ENCODE results near the gene C15orf61.

C15orf61 gene

DNA sequence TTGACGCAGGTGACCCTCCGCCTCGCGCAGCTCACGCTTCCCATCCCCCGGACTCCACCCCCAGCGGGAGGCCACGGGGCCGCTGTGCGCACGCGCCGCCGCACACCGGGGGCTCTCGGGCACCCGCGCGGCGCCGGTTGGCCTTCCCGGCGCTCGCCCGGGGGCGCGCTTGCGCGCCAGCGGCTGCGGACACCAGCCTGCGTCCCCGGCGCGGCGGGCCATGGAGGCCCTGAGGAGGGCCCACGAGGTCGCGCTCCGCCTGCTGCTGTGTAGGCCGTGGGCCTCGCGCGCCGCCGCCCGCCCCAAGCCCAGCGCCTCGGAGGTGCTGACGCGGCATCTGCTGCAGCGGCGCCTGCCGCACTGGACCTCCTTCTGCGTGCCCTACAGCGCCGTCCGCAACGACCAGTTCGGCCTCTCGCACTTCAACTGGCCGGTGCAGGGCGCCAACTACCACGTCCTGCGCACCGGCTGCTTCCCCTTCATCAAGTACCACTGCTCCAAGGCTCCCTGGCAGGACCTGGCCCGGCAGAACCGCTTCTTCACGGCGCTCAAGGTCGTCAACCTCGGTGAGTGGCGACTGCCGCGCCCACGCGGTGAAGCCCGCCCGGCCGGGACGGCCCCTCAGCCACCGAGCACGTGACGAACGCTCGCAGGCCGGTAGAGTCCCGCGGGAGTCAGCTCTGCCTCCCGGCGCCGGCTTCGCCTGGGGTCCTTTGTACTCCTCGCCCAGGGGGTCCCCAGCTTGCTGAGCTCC is at the start of gene C15orf61:
Gene C15orf61 (plus strand): TSS at position 103 of the 754 bp plus-strand sequence. CDS start 118 bp downstream, at position 221.
- peak within 1 kb of the TSS; percentile 66 for H3K4me3 ChIP-seq (ENCODE audit: severe bottlenecking)
- peak; percentile 78 for ATAC-seq (ENCODE audit: low read depth)
- peaks cover 17% of the 10 kb centered on the region for H3K4me1 ChIP-seq (ENCODE audit: insufficient read depth, poor library complexity, severe bottlenecking)
- H3K36me3 ChIP-seq (ENCODE audit: low read depth): peaks cover 18% of the 10 kb centered on the region
- no peaks in the 10 kb centered on the region for H3K9me3 ChIP-seq (ENCODE audit: severe bottlenecking)
- peak; percentile 48 for TF ChIP-seq CTCF (IDR thresholded peaks at IDR 0.05; ENCODE audit: poor library complexity, severe bottlenecking)
- peak within 1 kb of the TSS; percentile 84 for H3K27ac ChIP-seq (ENCODE audit: poor library complexity, severe bottlenecking)
- peak; percentile 95 for DNase-seq (ENCODE audit: low spot score)
- no peaks in the 10 kb centered on the region for H3K27me3 ChIP-seq (ENCODE audit: insufficient read depth, poor library complexity, severe bottlenecking)

DNA sequence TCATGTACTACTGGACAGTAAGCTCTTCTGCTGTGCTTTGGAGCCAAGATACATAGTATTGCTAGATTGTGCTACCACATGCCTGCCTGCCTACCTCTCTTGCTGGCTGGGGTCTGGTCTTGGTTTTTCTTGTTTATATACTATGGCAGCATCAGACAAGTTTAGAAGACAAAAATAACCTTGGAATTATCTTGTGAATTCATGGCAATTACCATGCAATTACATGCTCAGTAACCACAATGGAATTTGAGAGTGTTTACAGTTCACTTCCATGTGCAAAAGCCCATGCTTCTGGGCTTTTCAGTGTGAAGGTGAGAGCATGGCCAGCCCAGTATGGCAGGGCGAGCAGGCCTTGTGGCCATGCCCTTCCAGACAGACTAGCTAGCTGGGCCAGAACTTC is 48.0 kb upstream of the C15orf61 start:
- H3K9me3 ChIP-seq (ENCODE audit: severe bottlenecking): no peaks in the 10 kb centered on the region
- no peak overlapping the region for H3K4me3 ChIP-seq (ENCODE audit: severe bottlenecking)
- H3K36me3 ChIP-seq (ENCODE audit: low read depth): no peaks in the 10 kb centered on the region
- no peaks in the 10 kb centered on the region for H3K4me1 ChIP-seq (ENCODE audit: insufficient read depth, poor library complexity, severe bottlenecking)
- no peaks in the 10 kb centered on the region for H3K27me3 ChIP-seq (ENCODE audit: insufficient read depth, poor library complexity, severe bottlenecking)
- DNase-seq (ENCODE audit: low spot score) (no peak), ATAC-seq (ENCODE audit: low read depth) (peak; percentile 53; the same call in 2 of the 3 replicates)
- no peak overlapping the region for H3K27ac ChIP-seq (ENCODE audit: poor library complexity, severe bottlenecking)
- no peak for TF ChIP-seq CTCF (IDR thresholded peaks at IDR 0.05; ENCODE audit: poor library complexity, severe bottlenecking)

- no peaks in the 10 kb centered on the region for H3K4me1 ChIP-seq (ENCODE audit: insufficient read depth, poor library complexity, severe bottlenecking)
- DNase-seq (ENCODE audit: low spot score) (no peak), ATAC-seq (ENCODE audit: low read depth) (no peak)
- H3K9me3 ChIP-seq (ENCODE audit: severe bottlenecking): no peaks in the 10 kb centered on the region
- H3K36me3 ChIP-seq (ENCODE audit: low read depth): no peaks in the 10 kb centered on the region
- no peak for TF ChIP-seq CTCF (IDR thresholded peaks at IDR 0.05; ENCODE audit: poor library complexity, severe bottlenecking)
- H3K27me3 ChIP-seq (ENCODE audit: insufficient read depth, poor library complexity, severe bottlenecking): no peaks in the 10 kb centered on the region
- no peak overlapping the region for H3K4me3 ChIP-seq (ENCODE audit: severe bottlenecking)
- no peak overlapping the region for H3K27ac ChIP-seq (ENCODE audit: poor library complexity, severe bottlenecking)
Measured at GRCh38 chr15:67474405-67475110, 46.4 kb upstream of the C15orf61 start.

DNA sequence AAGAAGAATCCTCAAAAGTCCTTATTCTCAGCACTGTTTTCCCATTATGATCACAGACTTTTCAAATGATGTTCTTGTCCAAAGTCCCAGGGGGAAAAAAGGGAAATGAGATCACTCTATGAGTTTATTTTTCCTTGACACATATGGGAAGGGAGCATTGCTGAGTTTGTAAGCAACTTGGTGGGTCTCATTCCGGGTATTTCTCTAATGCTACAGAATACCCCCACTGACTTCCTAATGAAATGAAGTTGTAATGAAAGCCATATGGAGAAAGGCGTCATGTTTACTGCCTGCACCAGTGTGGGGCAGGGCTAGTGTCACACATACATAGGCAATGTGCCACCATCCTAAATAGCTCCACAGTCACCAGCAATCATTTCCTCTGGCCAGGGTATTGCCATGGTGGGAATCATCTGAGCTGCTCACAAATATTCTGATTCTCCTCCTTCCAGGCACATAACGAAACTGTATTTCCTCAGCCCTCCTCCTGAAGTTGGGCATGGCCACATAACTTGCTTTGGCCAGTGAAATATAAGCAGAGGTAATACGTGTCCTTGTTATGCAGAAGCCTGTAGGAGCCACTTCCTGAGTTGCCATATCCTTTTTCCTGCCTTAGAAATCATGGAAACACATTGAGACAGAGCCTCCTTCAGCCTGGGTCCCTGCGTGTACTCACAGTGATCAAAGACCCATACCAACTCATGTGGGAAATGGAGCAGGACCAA is 41.0 kb upstream of the C15orf61 start:
- Histone ChIP-seq H3K4me1 (ENCODE audit: insufficient read depth, poor library complexity, severe bottlenecking) (no peaks in the 10 kb centered on the region), H3K27me3 (ENCODE audit: insufficient read depth, poor library complexity, severe bottlenecking) (no peaks in the 10 kb centered on the region), H3K9me3 (ENCODE audit: severe bottlenecking) (no peaks in the 10 kb centered on the region), H3K36me3 (ENCODE audit: low read depth) (no peaks in the 10 kb centered on the region), H3K4me3 (ENCODE audit: severe bottlenecking) (no peak overlapping the region), H3K27ac (ENCODE audit: poor library complexity, severe bottlenecking) (no peak overlapping the region)
- DNase-seq (ENCODE audit: low spot score): no peak
- no peak for TF ChIP-seq CTCF (IDR thresholded peaks at IDR 0.05; ENCODE audit: poor library complexity, severe bottlenecking)
- ATAC-seq (ENCODE audit: low read depth): no peak
